Esophagus muscularis mucosa (tissue), 4 donors: ENCODE data around the gene GTF2E1. TPM values are rescaled to one million over a fixed set of nuclear protein-coding genes. Genes with fewer than 3 reads are reported as not detected.

Experiments
- DNase-seq: peaks from one replicate; pipeline ENCODE4 v3.0.0-alpha.2; 2017; ENCODE audit errors: extremely low spot score
- H3K27ac ChIP-seq, 4 donors: fragments of 200-600 bp; sonication (generic); replicated peaks in 1 of 4; 1 replicate in 3 of 4; 2 replicates in 1 of 4; pipeline ENCODE4 v1.5.1; 2016 to 2019; ENCODE audit warnings: mild to moderate bottlenecking in 1 of 4
- H3K27me3 ChIP-seq, 4 donors: fragments of 200-600 bp; sonication (generic); one replicate each; pipeline versions ENCODE4 v1.5.1 to v1.6.0; 2016 to 2019
- H3K36me3 ChIP-seq, 4 donors: fragments of 200-600 bp; sonication (generic); one replicate each; pipeline ENCODE4 v1.5.1; 2016 to 2019
- H3K4me1 ChIP-seq, 4 donors: fragments of 200-600 bp; sonication (generic); one replicate each; pipeline ENCODE4 v1.5.1; 2016 to 2019
- H3K4me3 ChIP-seq, 4 donors: fragments of 200-600 bp; sonication (generic); 1 replicate in 2 of 4; 2 replicates in 2 of 4; pipeline ENCODE4 v1.5.1; 2016 to 2019; ENCODE audit warnings: mild to moderate bottlenecking in 4 of 4, moderate library complexity in 1 of 4
- H3K9me3 ChIP-seq, 4 donors: fragments of 200-600 bp; sonication (generic); 1 replicate in 3 of 4; 2 replicates in 1 of 4; pipeline ENCODE4 v1.5.1; 2016 to 2019
- CTCF ChIP-seq, 3 experiments: fragments of 200-600 bp in 2 of 3; fragments of 450-650 bp in 1 of 3; sonication (generic) in 2 of 3; IDR thresholded peaks; one replicate each; pipeline ENCODE4 v1.5.1; 2017 to 2019; ENCODE audit warnings: antibody characterized with exemption in 3 of 3, mild to moderate bottlenecking in 2 of 3, moderate library complexity in 1 of 3
- EP300 ChIP-seq: sonication (generic); formaldehyde crosslinking; IDR thresholded peaks from one replicate; pipeline ENCODE4 v1.6.1; 2017; ENCODE audit warnings: antibody characterized with exemption
- POLR2A ChIP-seq: fragments of 450-650 bp; IDR thresholded peaks from one replicate; pipeline ENCODE4 v1.6.1; 2017; ENCODE audit warnings: antibody characterized with exemption, moderate library complexity, mild to moderate bottlenecking, low read depth
- POLR2AphosphoS5 ChIP-seq, 2 donors: sonication (generic); formaldehyde crosslinking; IDR thresholded peaks; one replicate each; pipeline ENCODE4 v1.6.1; 2017; ENCODE audit warnings: antibody characterized with exemption in 2 of 2
- WGBS: methylation state at CpG from one replicate; pipeline ENCODE4 v1.1.5; 2018; 5-methylcytosine and 5-hydroxymethylcytosine counted together
- intact Hi-C: fragments of 100-400 bp; cut with DNase I; formaldehyde crosslinking; loops from one replicate; pipeline ENCODE4 v1.15.1; 2023
- total RNA-seq, 4 donors: library from RNA; depleted of rRNA; stranded (reverse); fragments of >200 nt; gene quantifications; one replicate each; pipeline versions ENCODE4 v1.1.0 to v1.2.1, GENCODE V29; 2016

Gene GTF2E1
- total RNA-seq, 4 donors from 2014 or later = 9.4 to 18.2 (median 13.9) TPM

DNA sequence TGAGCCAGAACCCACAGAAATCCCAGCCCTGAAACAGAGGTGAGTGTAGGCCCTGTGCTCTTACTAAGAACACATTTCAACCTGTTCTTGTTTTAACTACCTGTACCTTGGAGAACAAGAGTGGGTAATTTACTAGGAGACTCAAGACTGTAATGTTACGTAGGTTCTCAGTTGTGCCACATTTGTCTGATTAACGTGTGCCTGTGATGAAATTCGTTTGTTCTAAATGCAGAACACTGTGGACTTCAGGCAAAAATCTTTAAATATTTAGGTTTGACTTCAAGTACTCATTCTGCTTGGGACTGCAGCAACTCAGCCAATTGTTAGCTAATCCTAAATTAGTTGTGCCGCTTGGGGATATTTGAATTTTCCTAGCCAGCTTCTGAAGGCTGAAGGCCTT, 28.3 kb downstream of the GTF2E1 start:
- Histone ChIP-seq H3K27ac (peak overlapping the region; percentile 60 to 73 (median 68)), H3K36me3 (peaks cover 0 to 17% (median 4%) of the 10 kb centered on the region in 4 donors), H3K27me3 (no peaks in the 10 kb centered on the region), H3K4me3 (no peak overlapping the region), H3K4me1 (peaks cover 6 to 64% (median 34%) of the 10 kb centered on the region in 4 donors), H3K9me3 (no peaks in the 10 kb centered on the region)
- 66% methylated on average over 4 of the region's 4 CpGs for whole genome bisulfite sequencing
- DNase-seq = no peak
- intact Hi-C loops = no loop called here
- TF ChIP-seq POLR2A = no peak
- peak; percentile 73 for TF ChIP-seq EP300
- TF ChIP-seq POLR2AphosphoS5 (IDR thresholded peaks at IDR 0.05) = peak in 1 of 2 donors; percentile 63

DNA sequence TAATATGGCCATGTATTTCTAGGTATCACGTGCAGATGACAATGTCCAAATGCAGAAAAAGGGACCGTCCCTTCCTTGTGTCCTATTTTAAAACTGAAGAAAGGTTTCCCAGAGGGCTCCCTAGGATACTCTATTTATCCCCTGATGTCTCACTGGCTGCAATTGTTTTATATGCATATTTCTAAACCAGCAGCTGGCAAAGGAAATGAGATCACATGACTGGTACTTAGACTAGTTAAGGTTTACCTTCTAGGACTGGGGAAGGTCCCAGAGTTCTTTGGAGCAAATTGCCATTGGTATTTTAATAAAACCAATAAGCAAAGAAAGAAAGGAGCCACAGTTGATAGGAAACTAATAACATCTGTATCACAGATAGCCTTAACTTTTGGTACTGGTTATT, 29.5 kb downstream of the GTF2E1 start:
- TF ChIP-seq CTCF (IDR thresholded peaks at IDR 0.05) (no peak), POLR2A (no peak), POLR2AphosphoS5 (IDR thresholded peaks at IDR 0.05) (no peak), EP300 (no peak)
- Histone ChIP-seq H3K4me3 (no peak overlapping the region), H3K4me1 (peaks cover 2 to 52% (median 22%) of the 10 kb centered on the region in 4 donors), H3K27ac (peak overlapping the region; percentile 60 to 73 (median 68)), H3K36me3 (peaks cover 0 to 23% (median 11%) of the 10 kb centered on the region in 4 donors), H3K27me3 (no peaks in the 10 kb centered on the region), H3K9me3 (no peaks in the 10 kb centered on the region)
- 88% methylated on average over 2 of the region's 2 CpGs for WGBS
- no peak for DNase-seq
- intact Hi-C loops = no loop called here

- Histone ChIP-seq H3K4me1 (peaks cover 0 to 43% (median 15%) of the 10 kb centered on the region in 4 donors), H3K27ac (no peak overlapping the region), H3K9me3 (no peaks in the 10 kb centered on the region), H3K36me3 (peaks cover 0 to 23% (median 13%) of the 10 kb centered on the region in 4 donors), H3K27me3 (no peaks in the 10 kb centered on the region), H3K4me3 (no peak overlapping the region)
- DNase-seq = no peak
- intact Hi-C loops = no loop called here
- TF ChIP-seq POLR2A (no peak), EP300 (no peak), CTCF (IDR thresholded peaks at IDR 0.05) (no peak)
Measured at GRCh38 chr3:120773932-120774331, 31.4 kb downstream of the GTF2E1 start.

- DNase-seq = no peak
- H3K4me3 ChIP-seq = no peak overlapping the region
- peaks cover 0 to 23% (median 13%) of the 10 kb centered on the region in 4 donors for H3K36me3 ChIP-seq
- intact Hi-C loops = no loop called here
- H3K4me1 ChIP-seq = peaks cover 0 to 40% (median 17%) of the 10 kb centered on the region in 4 donors
- TF ChIP-seq CTCF (IDR thresholded peaks at IDR 0.05) (no peak), POLR2AphosphoS5 (IDR thresholded peaks at IDR 0.05) (no peak), POLR2A (no peak), EP300 (no peak)
- H3K27ac ChIP-seq = no peak overlapping the region
- H3K27me3 ChIP-seq = no peaks in the 10 kb centered on the region
- H3K9me3 ChIP-seq = no peaks in the 10 kb centered on the region
- WGBS = 91% methylated on average over 4 of the region's 4 CpGs
Measured at GRCh38 chr3:120775411-120775810, 32.9 kb downstream of the GTF2E1 start.

DNA sequence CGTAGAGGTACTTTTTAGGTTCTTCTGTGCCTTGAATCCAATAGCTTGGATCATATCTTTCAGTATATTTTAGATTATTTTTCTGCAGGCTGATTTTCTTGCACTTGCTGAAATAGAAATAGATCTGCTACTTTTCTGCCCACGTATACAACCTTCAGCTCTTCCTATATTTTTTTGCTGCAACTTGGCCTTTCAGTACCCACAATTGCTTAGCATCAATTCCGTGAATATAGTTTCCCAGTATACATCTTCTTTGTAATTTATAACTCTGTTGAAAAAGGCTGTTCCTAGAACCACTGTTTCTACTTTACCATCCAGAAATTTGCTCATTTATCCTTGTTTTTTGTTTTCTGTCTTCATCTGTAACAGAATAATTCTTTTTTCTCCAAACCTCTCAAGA, 36.2 kb downstream of the GTF2E1 start:
- intact Hi-C loops = no loop called here
- DNase-seq = no peak
- H3K9me3 ChIP-seq = no peaks in the 10 kb centered on the region
- H3K4me1 ChIP-seq = peaks cover 0 to 20% (median 7%) of the 10 kb centered on the region in 4 donors
- H3K27ac ChIP-seq = peak overlapping the region in 2 of 4 donors; percentile 13 to 51
- TF ChIP-seq POLR2AphosphoS5 (IDR thresholded peaks at IDR 0.05) = no peak
- no peak for TF ChIP-seq POLR2A
- no peak for TF ChIP-seq EP300
- no peak for TF ChIP-seq CTCF (IDR thresholded peaks at IDR 0.05)
- H3K27me3 ChIP-seq = no peaks in the 10 kb centered on the region
- peaks cover 5 to 32% (median 17%) of the 10 kb centered on the region in 4 donors for H3K36me3 ChIP-seq
- WGBS = 90% methylated on average over 3 of the region's 3 CpGs
- no peak overlapping the region for H3K4me3 ChIP-seq
